ENCODE data around the gene NACA2. TPM values are rescaled to one million over a fixed set of nuclear protein-coding genes. Genes with fewer than 3 reads are reported as not detected.

Gene NACA2
- total and polyA plus RNA-seq, 2 of the 4 experiments (the other 2 are of a cell fraction), result not detected

- no peak for TF ChIP-seq MAFK (IDR thresholded peaks at IDR 0.05; ENCODE audit: low read depth, low read length)
- no peak for TF ChIP-seq SMC3 (IDR thresholded peaks at IDR 0.05; ENCODE audit: low read depth, low read length)
- no peak for TF ChIP-seq FOS (IDR thresholded peaks at IDR 0.05; ENCODE audit: low read depth, low read length)
- TF ChIP-seq, protein P1, sequence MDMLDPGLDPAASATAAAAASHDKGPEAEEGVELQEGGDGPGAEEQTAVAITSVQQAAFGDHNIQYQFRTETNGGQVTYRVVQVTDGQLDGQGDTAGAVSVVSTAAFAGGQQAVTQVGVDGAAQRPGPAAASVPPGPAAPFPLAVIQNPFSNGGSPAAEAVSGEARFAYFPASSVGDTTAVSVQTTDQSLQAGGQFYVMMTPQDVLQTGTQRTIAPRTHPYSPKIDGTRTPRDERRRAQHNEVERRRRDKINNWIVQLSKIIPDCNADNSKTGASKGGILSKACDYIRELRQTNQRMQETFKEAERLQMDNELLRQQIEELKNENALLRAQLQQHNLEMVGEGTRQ (IDR thresholded peaks at IDR 0.05; ENCODE audit: low read depth, low read length), result no peak
- no peak for TF ChIP-seq MXI1 (IDR thresholded peaks at IDR 0.05; ENCODE audit: borderline replicate concordance, low read depth, low read length)
- no peak for TF ChIP-seq NFE2L2 (IDR thresholded peaks at IDR 0.05; ENCODE audit: low read depth, low read length)
- no peak for TF ChIP-seq POLR2A (IDR thresholded peaks at IDR 0.05; ENCODE audit: low read depth, low read length)
- TF ChIP-seq BHLHE40 (IDR thresholded peaks at IDR 0.05; ENCODE audit: low read depth, low read length), result no peak
- no peak for TF ChIP-seq MAZ (IDR thresholded peaks at IDR 0.05; ENCODE audit: borderline replicate concordance, low read depth, low read length)
- TF ChIP-seq RFX5 (IDR thresholded peaks at IDR 0.05; ENCODE audit: low read depth, low read length), result no peak
- Histone ChIP-seq H3K9me1 (ENCODE audit: insufficient read depth, low read length) (no peaks in the 10 kb centered on the region), H3K18ac (ENCODE audit: low read depth, low read length) (no peak overlapping the region), H3K23ac (ENCODE audit: low read depth, low read length) (no peak overlapping the region), H3K4me2 (ENCODE audit: low read depth, low read length) (no peak overlapping the region), H3K4me3 (ENCODE audit: insufficient read depth, low read depth, low read length) (no peak overlapping the region), H4K20me1 (ENCODE audit: insufficient read depth, low read length) (no peaks in the 10 kb centered on the region), H4K91ac (ENCODE audit: insufficient read depth, low read depth, low read length) (no peak overlapping the region), H4K8ac (ENCODE audit: low read depth in 2 of 2, low read length in 2 of 2) (no peak overlapping the region), H3K36me3 (ENCODE audit: control insufficient read depth, insufficient read depth, low read length) (no peaks in the 10 kb centered on the region), H2BK5ac (ENCODE audit: low read depth, low read length, poor library complexity, severe bottlenecking) (no peak overlapping the region), H3K79me1 (ENCODE audit: low read depth in 1 of 2, low read length in 2 of 2) (no peaks in the 10 kb centered on the region), H3K4ac (ENCODE audit: low read depth, low read length) (no peak overlapping the region), H3K9me3 (ENCODE audit: control insufficient read depth, insufficient read depth, low read length) (no peaks in the 10 kb centered on the region), H3K27me3 (ENCODE audit: control insufficient read depth, insufficient read depth, low read length) (peaks cover under 1% of the 10 kb centered on the region), H2BK20ac (ENCODE audit: low read depth, low read length) (no peak overlapping the region), H3K9ac (ENCODE audit: low read depth, low read length) (no peak overlapping the region), H3K27ac (ENCODE audit: insufficient read depth, low read length) (no peak overlapping the region), H2AK5ac (ENCODE audit: low read depth, low read length) (no peak overlapping the region), H2BK120ac (ENCODE audit: low read depth, low read length) (no peak overlapping the region), H2BK15ac (ENCODE audit: low read depth, low read length) (no peak overlapping the region), H3K56ac (ENCODE audit: extremely low read depth, insufficient read depth, low read length) (no peak overlapping the region), H4K5ac (ENCODE audit: low read depth, low read length) (no peak overlapping the region), H2AFZ (replicated peaks; ENCODE audit: low read length, poor library complexity) (no peak overlapping the region), H3K14ac (replicated peaks; ENCODE audit: low read depth, low read length) (no peak overlapping the region), H2AK9ac (replicated peaks; ENCODE audit: low read depth, low read length, poor library complexity) (no peak overlapping the region), H3K4me1 (ENCODE audit: control insufficient read depth, insufficient read depth, low read length) (no peaks in the 10 kb centered on the region)
- no TSS peak for BruUV-seq (replicated peaks)
- ChIA-PET POLR2A (ENCODE audit: unreplicated experiment) (no interaction called here), CTCF (no interaction called here)
- ATAC-seq (ENCODE audit: low read depth), result no peak
- in situ Hi-C loops (cut with MboI; ENCODE audit: low sequenced_read_pairs) (no loop called here), dilution Hi-C loops (cut with HindIII; ENCODE audit: low sequenced_read_pairs, unreplicated experiment) (no loop called here), intact Hi-C loops (cut with micrococcal nuclease) (no loop called here)
- no peak for DNase-seq
Measured at GRCh38 chr17:61605692-61606091, 14.7 kb upstream of the NACA2 start.

All from IMR-90 (cell line).